Measurements from ENCODE around the gene IFT81. TPM values are rescaled to one million over a fixed set of nuclear protein-coding genes. Genes with fewer than 3 reads are reported as not detected.
A peak's percentile ranks its signal among the peaks of the same experiment; 100 is the strongest.

Gene IFT81
- total and polyA plus RNA-seq, 2 donors (not counting 3 experiments of a cell fraction or from before 2014, with no cell fraction given) = 2.4 to 9.8 TPM

DNA sequence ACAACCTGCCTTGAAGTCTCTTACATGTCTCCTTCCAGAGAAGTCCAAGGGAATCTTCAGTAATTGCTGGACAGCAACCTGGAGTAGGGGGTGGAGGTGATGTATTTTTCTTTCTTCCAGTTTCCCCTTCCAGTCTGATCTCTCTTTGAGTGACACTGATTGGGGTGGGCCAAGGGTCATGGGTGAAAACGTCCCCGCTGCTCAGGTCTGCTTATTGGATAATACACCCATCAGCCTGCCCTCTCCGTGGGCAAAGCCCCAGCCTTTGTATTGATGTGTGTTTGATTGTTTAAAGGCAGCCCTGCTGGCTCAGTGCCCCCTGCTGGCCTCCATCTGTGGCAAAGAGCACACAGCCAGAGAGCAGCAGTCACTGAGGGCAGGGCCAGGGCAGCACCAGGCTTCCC is 121.2 kb downstream of the IFT81 start:
- no peaks in the 10 kb centered on the region for H4K20me1 ChIP-seq (replicated peaks; ENCODE audit: control insufficient read depth, extremely low read depth, insufficient read depth, low read length)
- no peaks in the 10 kb centered on the region for H3K9me3 ChIP-seq (replicated peaks; ENCODE audit: control insufficient read depth, insufficient read depth, low read length)
- POLR2A ChIA-PET = no interaction called here
- no peak overlapping the region for H3K9ac ChIP-seq (replicated peaks; ENCODE audit: extremely low read depth, insufficient read depth, low read length)
- no peak overlapping the region for H3K4me2 ChIP-seq (ENCODE audit: insufficient read depth, low read length)
- dilution Hi-C loops (cut with MboI; ENCODE audit: extremely low pct_ligation_motif_present, low sequenced_read_pairs) = no loop called here
- no TSS peak for BruUV-seq (replicated peaks)
- DNase-seq (ENCODE audit: low read depth, low spot score) (peak; percentile 20), FAIRE-seq (peak; percentile 80)
- H3K4me3 ChIP-seq (replicated peaks in 1 of 3; ENCODE audit: insufficient read depth in 1 of 3, low read depth in 1 of 3, low read length in 3 of 3) = no peak overlapping the region
- no peaks in the 10 kb centered on the region for H3K27me3 ChIP-seq (ENCODE audit: control insufficient read depth in 2 of 2, insufficient read depth in 2 of 2, low read length in 2 of 2)
- H3K36me3 ChIP-seq (ENCODE audit: control insufficient read depth in 2 of 2, extremely low read depth in 1 of 2, insufficient read depth in 2 of 2, low read length in 2 of 2) = no peaks in the 10 kb centered on the region
- no peak overlapping the region for H2AFZ ChIP-seq (ENCODE audit: low read depth, low read length)
- H3K79me2 ChIP-seq (ENCODE audit: control insufficient read depth, insufficient read depth, low read length) = no peaks in the 10 kb centered on the region
- CTCF ChIA-PET = interaction anchor here (0.9 to 4.6 kb wide), 8 partner anchors 21 to 186 kb away, joined by 3 to 26 read pairs (median 5); no protein-coding TSS in a partner anchor
- H3K27ac ChIP-seq (ENCODE audit: insufficient read depth, low read depth, low read length) = no peak overlapping the region
- TF ChIP-seq EZH2 (IDR thresholded peaks at IDR 0.05; ENCODE audit: borderline replicate concordance, low read depth, low read length, severe bottlenecking) (no peak), MYC (IDR thresholded peaks at IDR 0.05; ENCODE audit: low read depth, low read length) (no peak), POLR2A (IDR thresholded peaks at IDR 0.05; ENCODE audit: low read depth, low read length) (no peak), POLR2AphosphoS5 (IDR thresholded peaks at IDR 0.05; ENCODE audit: insufficient read depth, low read depth, low read length) (no peak), GATA2 (IDR thresholded peaks at IDR 0.05; ENCODE audit: insufficient read depth, insufficient read length, low read depth, low read length) (no peak)
- TF ChIP-seq, protein P1, sequence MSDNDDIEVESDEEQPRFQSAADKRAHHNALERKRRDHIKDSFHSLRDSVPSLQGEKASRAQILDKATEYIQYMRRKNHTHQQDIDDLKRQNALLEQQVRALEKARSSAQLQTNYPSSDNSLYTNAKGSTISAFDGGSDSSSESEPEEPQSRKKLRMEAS (IDR thresholded peaks at IDR 0.05; ENCODE audit: insufficient read depth, insufficient read length) = no peak
- TF ChIP-seq, protein P2, sequence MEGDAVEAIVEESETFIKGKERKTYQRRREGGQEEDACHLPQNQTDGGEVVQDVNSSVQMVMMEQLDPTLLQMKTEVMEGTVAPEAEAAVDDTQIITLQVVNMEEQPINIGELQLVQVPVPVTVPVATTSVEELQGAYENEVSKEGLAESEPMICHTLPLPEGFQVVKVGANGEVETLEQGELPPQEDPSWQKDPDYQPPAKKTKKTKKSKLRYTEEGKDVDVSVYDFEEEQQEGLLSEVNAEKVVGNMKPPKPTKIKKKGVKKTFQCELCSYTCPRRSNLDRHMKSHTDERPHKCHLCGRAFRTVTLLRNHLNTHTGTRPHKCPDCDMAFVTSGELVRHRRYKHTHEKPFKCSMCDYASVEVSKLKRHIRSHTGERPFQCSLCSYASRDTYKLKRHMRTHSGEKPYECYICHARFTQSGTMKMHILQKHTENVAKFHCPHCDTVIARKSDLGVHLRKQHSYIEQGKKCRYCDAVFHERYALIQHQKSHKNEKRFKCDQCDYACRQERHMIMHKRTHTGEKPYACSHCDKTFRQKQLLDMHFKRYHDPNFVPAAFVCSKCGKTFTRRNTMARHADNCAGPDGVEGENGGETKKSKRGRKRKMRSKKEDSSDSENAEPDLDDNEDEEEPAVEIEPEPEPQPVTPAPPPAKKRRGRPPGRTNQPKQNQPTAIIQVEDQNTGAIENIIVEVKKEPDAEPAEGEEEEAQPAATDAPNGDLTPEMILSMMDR (IDR thresholded peaks at IDR 0.05; ENCODE audit: extremely low read depth in 1 of 2, insufficient read depth in 1 of 2, low read depth in 1 of 2, low read length in 2 of 2) = peak; percentile 59 to 75
- H3K9me1 ChIP-seq (replicated peaks; ENCODE audit: control insufficient read depth, extremely low read depth, insufficient read depth, low read length) = no peaks in the 10 kb centered on the region
- no peaks in the 10 kb centered on the region for H3K4me1 ChIP-seq (ENCODE audit: control insufficient read depth, extremely low read depth, insufficient read depth, low read length)
- intact Hi-C loops (cut with micrococcal nuclease) = loop anchor here (1.0 kb wide), 1 partner anchor 145 kb away; no protein-coding TSS in a partner anchor

All from endothelial cell of umbilical vein (primary cell).